K562 (cell line): Measurements from ENCODE around the gene ARHGDIA. TPM values are rescaled to one million over a fixed set of nuclear protein-coding genes. Genes with fewer than 3 reads are reported as not detected.

Experiments used
- ATF3 ChIP-seq, 2 experiments: fragments of 450-650 bp in 1 of 2; sonication (generic) in 1 of 2; formaldehyde crosslinking in 1 of 2; IDR thresholded peaks in 1 of 2; conservative IDR thresholded peaks in 1 of 2; 2 replicates each; pipeline versions ENCODE4 v1.6.1 to v1.8.1; 2016 to 2023; ENCODE audit warnings: mild to moderate bottlenecking in 2 of 2, moderate library complexity in 2 of 2, inconsistent platforms in 1 of 2, missing genetic modification reagents in 1 of 2
- ATF7 ChIP-seq: fragments of 450-650 bp; IDR thresholded peaks from 2 replicates; pipeline ENCODE4 v1.7.1; 2014; ENCODE audit warnings: mild to moderate bottlenecking, moderate library complexity
- BMI1 ChIP-seq: fragments of 150-350 bp; IDR thresholded peaks from 2 replicates; pipeline ENCODE4 v1.6.1; 2014; ENCODE audit warnings: low read length
- CREB1 ChIP-seq, 2 experiments: sonication (generic) in 1 of 2; formaldehyde crosslinking in 1 of 2; IDR thresholded peaks; 2 replicates each; pipeline versions ENCODE4 v1.6.1 to v1.8.0; 2012 to 2022; ENCODE audit warnings: inconsistent platforms in 1 of 2, mild to moderate bottlenecking in 1 of 2, missing genetic modification reagents in 1 of 2, moderate library complexity in 1 of 2
- CREB3L1 ChIP-seq: fragments of 450-650 bp; IDR thresholded peaks from 2 replicates; pipeline ENCODE4 v1.6.1; 2014; ENCODE audit warnings: low read depth, mild to moderate bottlenecking, moderate library complexity, borderline replicate concordance
- FOS ChIP-seq: IDR thresholded peaks from 3 replicates; pipeline ENCODE4 v1.6.1; 2011; ENCODE audit not compliant: insufficient read length; ENCODE audit errors: extremely low read depth
- GATAD2A ChIP-seq: fragments of 450-650 bp; IDR thresholded peaks from 2 replicates; pipeline ENCODE4 v1.6.1; 2017
- KDM5B ChIP-seq: fragments of 200-600 bp; sonication (generic); IDR thresholded peaks from 2 replicates; pipeline ENCODE4 v1.6.1; 2012; ENCODE audit warnings: low read depth, mild to moderate bottlenecking, moderate library complexity, low read length, control low read depth, inconsistent platforms; ENCODE audit not compliant: insufficient replicate concordance
- LARP7 ChIP-seq: fragments of 450-650 bp; IDR thresholded peaks from 2 replicates; pipeline ENCODE4 v1.6.1; 2016
- MIER1 ChIP-seq: fragments of 450-650 bp; IDR thresholded peaks from 2 replicates; pipeline ENCODE4 v1.6.1; 2016; ENCODE audit warnings: antibody characterized with exemption, mild to moderate bottlenecking, low read depth
- PHB2 ChIP-seq: fragments of 450-650 bp; IDR thresholded peaks from 2 replicates; pipeline ENCODE4 v1.6.1; 2017; ENCODE audit warnings: low read depth
- STAT5B ChIP-seq: fragments of 250-450 bp; sonication (Bioruptor Pico); IDR thresholded peaks from 2 replicates; pipeline ENCODE4 v1.8.0; 2021; ENCODE audit warnings: mild to moderate bottlenecking, inconsistent platforms
- ZBTB40 ChIP-seq, 2 experiments: fragments of 450-650 bp in 1 of 2; sonication (generic) in 1 of 2; formaldehyde crosslinking in 1 of 2; IDR thresholded peaks; 2 replicates each; pipeline versions ENCODE4 v1.7.1 to v1.9.0; 2016 to 2022; ENCODE audit warnings: inconsistent platforms in 1 of 2, mild to moderate bottlenecking in 1 of 2, missing genetic modification reagents in 1 of 2
- ZFP30 ChIP-seq: fragments of 250-450 bp; sonication (Bioruptor Pico); IDR thresholded peaks from 2 replicates; pipeline ENCODE4 v1.8.0; 2022; ENCODE audit warnings: moderate library complexity, mild to moderate bottlenecking, inconsistent platforms, borderline replicate concordance
- ZNF764 ChIP-seq: fragments of 250-450 bp; sonication (Bioruptor Pico); IDR thresholded peaks from 2 replicates; pipeline ENCODE4 v1.4.0; 2020; ENCODE audit warnings: low read depth, mild to moderate bottlenecking, moderate library complexity
- polyA plus RNA-seq, 8 experiments: library from polyadenylated mRNA; depleted of rRNA in 4 of 8; stranded (reverse) in 5 of 8; unstranded in 3 of 8; fragments of >200 nt; fragmentation: Nextera tagmentation in 2 of 8; fragmentation: Illumina TruSeq in 1 of 8; extraction: Ambion mirVana in 2 of 8; extraction: Trizol in 1 of 8; gene quantifications; 2 replicates each; pipeline versions ENCODE4 v1.2.1 to v1.2.3, GENCODE V29; 2011 to 2014; ENCODE audit warnings: inconsistent platforms in 1 of 8, missing spikeins in 1 of 8
- total RNA-seq, 7 experiments: library from RNA; depleted of rRNA in 6 of 7; stranded (reverse); fragments of >200 nt in 6 of 7; fragmentation: Illumina TruSeq in 2 of 7; extraction: Trizol in 2 of 7; gene quantifications; 2 replicates each; pipeline versions ENCODE4 v1.2.1 to v1.2.3, GENCODE V29; 2011 to 2021; ENCODE audit warnings: low replicate concordance in 1 of 7

ARHGDIA gene
- total and polyA plus RNA-seq, 9 of the 15 experiments (the other 6 are each of a cell fraction or from before 2014, with no cell fraction given): 9.6 to 340 (median 97.6) TPM

- peak; percentile 41; the same call in 1 of the 2 replicates for TF ChIP-seq CREB1 (IDR thresholded peaks at IDR 0.05)
- peak; percentile 40 for TF ChIP-seq CREB1 (CRISPR knock-in tag; IDR thresholded peaks at IDR 0.05)
- TF ChIP-seq PHB2: 0 out of 2 replicates have a peak, but pooled peaks have one; percentile 37
- TF ChIP-seq LARP7: peak; percentile 41; the same call in 1 of the 2 replicates
- TF ChIP-seq ATF7: peak; percentile 53; the same call in 1 of the 2 replicates
- TF ChIP-seq GATAD2A: no peak
- no peak for TF ChIP-seq FOS
- peak; percentile 60 for TF ChIP-seq ZBTB40 (IDR thresholded peaks at IDR 0.05)
- TF ChIP-seq ZBTB40 (CRISPR knock-in tag; IDR thresholded peaks at IDR 0.05): no peak
- TF ChIP-seq STAT5B (CRISPR knock-in tag): no peak
- 0 out of 2 replicates have a peak, but pooled peaks have one; percentile 41 for TF ChIP-seq MIER1
- TF ChIP-seq BMI1: no peak
- peak; percentile 72 for TF ChIP-seq ATF3 (IDR thresholded peaks at IDR 0.05)
- TF ChIP-seq ATF3 (CRISPR knock-in tag; conservative IDR thresholded peaks at IDR 0.05): no peak
- no peak for TF ChIP-seq ZFP30
- no peak for TF ChIP-seq ZNF764 (CRISPR knock-in tag)
- peak; percentile 74; the same call in 1 of the 2 replicates for TF ChIP-seq CREB3L1
- no peak for TF ChIP-seq KDM5B
Measured at GRCh38 chr17:81831957-81832607, 39.1 kb downstream of the ARHGDIA start (continued).
